MM.1S (cell line): ENCODE measurements around the gene TRIM5.
"Not testable (repeated sequence)": the region's sequence is repeated elsewhere in the genome, so short reads cannot be mapped to it uniquely, and the experiment has no call there.

Source experiments
- CTCF ChIP-seq: fragments of 300-600 bp; sonication (generic); IDR thresholded peaks from 2 replicates; pipeline ENCODE4 v1.5.1; 2016; ENCODE audit warnings: antibody characterized with exemption, low read length, mixed read lengths
- EZH2 ChIP-seq: fragments of 300-600 bp; sonication (generic); optimal IDR thresholded peaks from 2 replicates; pipeline ENCODE3; 2017; ENCODE audit warnings: low read depth, mild to moderate bottlenecking, antibody characterized with exemption, low read length, mixed read lengths
- EZH2phosphoT487 ChIP-seq: fragments of 300-600 bp; sonication (generic); IDR thresholded peaks from 2 replicates; pipeline ENCODE4 v1.6.1; 2018; ENCODE audit warnings: antibody characterized with exemption, low read length

- TF ChIP-seq EZH2, CTCF, EZH2phosphoT487: not testable (repeated sequence)
These were observed 31.6 kb upstream of the TRIM5 start for GRCh38 chr11:5716518-5716917.
